Stimulated activated CD8-positive, alpha-beta memory T cell treated with anti-CD3 and anti-CD28 coated beads, Interleukin-15, amount 100 ng/mL, for 4 hours (primary cell): ENCODE results near the gene GRK4.
A peak's percentile ranks its signal among the peaks of the same experiment; 100 is the strongest.
"Not testable (repeated sequence)": the region's sequence is repeated elsewhere in the genome, so short reads cannot be mapped to it uniquely, and the experiment has no call there.

Experiments
- DNase-seq, 2 donors: peaks; one replicate each; pipeline ENCODE4 v3.0.0-alpha.2; 2020; ENCODE audit warnings: low read depth in 2 of 2

The GRK4 gene

GRCh38 chr4:3039706-3040366 is 76.5 kb downstream of the GRK4 start:
- no peak for DNase-seq

GRCh38 chr4:3040452-3041191 is 77.3 kb downstream of the GRK4 start:
- DNase-seq: no peak

DNA sequence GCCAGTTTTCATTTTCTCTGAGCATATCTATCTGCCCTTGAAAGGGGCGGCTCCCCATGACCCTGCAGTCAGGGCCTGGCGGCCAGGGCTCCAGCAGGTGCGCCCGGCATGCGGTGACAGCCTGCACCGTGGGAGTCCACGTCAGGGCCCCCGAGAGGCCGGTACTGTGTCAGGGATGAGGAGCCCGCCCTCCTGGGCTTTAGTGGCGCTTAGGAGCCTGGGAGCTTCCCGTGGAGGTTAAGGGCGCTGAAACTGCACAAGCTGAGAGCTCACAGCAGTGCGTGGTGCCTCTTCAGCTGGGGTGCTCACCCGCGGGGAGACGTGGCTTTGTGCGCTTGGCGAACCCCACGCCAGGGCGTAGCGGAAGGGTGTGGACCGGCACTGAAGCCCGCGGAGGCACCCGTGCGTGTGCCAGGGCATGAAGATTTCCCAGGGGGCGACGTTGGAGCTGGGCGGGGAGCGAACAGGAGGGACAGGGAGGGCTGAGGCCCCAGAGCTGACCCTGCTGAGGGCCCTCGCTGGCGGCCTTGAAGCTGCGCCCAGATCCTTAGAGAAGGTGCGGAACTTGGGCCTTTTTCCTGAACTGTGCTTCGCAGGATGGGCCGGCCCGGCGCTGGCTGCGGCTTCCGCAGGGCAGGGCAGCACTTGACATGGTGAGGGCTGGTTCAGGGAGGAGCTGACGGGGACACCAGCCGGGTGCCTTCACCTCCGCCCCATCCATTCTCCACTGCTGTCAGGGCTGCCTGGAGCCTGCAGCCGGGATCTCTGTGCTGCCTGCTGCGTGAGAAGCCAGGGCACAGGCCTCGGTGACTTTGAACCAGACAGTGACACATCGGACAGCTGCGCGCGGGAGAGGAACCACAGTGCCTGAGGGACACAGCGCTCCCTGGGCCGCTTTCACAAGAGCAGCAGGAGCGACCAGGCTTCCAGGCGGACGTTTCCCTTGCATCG is 78.1 kb downstream of the GRK4 start:
- DNase-seq: no peak

DNA sequence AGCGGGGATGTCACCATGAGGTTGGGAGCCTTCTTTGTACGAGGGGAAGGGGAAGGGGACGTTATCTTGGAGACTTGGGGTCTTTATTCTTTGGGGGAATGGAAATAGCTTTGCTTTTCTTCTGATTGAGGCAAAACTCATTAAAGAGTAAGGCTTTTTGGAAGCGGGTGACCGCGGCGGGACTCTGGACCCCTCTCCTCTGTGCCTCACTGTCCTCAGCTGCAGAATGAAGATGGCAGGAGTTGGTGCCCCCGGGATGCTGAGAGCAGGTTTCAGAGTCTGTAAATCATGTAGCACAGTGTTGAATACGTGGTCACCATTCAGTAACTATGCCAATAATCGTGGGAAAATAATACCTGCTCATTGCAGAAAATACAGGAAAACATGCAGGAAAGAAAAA is 78.9 kb downstream of the GRK4 start:
- DNase-seq: no peak

GRCh38 chr4:3043282-3044020 is 80.1 kb downstream of the GRK4 start:
- no peak for DNase-seq

- peak; percentile 49 to 56 for DNase-seq
Measured at GRCh38 chr4:3044870-3045819, 81.8 kb downstream of the GRK4 start.

DNA sequence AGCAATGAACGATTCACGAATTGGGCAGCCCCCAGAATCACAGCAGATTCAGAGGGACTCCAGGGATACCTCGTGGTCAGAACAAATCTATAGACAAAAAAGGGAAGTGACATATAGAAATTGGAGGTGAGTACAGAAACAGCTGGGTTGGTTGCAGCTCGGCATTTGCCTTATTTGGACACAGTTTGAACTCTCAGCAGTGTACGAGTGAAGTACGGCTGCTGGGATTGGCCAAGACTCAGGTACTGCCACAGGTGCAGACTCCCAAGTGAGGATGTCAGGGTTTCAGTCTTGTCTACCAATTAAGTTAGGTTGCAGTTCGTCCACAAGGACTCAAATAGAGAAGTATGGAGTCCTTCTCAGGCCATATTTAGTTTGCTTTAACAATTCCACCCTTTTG is 82.8 kb downstream of the GRK4 start:
- DNase-seq: no peak

- DNase-seq: no peak
Measured at GRCh38 chr4:3046623-3047022, 83.3 kb downstream of the GRK4 start.

- peak; percentile 51 to 53 for DNase-seq
Measured at GRCh38 chr4:3047464-3048286, 84.3 kb downstream of the GRK4 start.

DNA sequence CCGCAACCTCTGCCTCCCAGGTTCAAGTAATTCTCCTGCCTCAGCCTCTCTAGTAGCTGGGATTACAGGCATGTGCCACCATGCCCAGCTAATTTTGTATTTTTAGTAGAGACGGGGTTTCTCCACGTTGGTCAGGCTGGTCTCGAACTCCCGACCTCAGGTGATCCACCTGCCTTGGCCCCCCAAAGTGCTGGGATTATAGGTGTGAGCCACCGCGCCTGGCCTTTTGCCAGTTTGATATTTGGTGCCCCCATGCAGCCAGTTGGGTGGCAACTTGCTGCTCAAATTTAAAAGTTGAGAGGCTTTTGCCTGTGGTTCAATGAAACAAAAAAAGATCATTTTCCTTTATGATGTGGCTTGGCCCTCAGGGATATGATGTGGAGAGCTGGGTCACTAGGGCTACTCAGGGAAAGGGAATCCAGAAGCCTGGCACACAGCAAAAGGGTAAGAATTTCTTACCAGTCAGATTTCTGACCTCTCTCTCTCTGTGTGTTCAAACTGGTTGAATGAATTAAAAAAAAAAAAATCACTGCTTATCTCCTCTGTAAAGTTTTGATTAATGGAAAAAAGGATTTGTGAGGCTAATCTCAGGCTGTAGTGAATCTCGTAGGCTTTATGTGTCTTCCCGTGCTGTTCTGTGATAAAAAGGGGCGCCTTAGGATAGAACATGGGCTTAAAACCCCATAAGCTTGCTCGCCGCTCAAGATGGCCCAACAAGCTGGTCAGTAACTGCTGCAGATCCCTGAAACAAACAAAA is 87.9 kb downstream of the GRK4 start:
- DNase-seq: not testable (repeated sequence)

DNA sequence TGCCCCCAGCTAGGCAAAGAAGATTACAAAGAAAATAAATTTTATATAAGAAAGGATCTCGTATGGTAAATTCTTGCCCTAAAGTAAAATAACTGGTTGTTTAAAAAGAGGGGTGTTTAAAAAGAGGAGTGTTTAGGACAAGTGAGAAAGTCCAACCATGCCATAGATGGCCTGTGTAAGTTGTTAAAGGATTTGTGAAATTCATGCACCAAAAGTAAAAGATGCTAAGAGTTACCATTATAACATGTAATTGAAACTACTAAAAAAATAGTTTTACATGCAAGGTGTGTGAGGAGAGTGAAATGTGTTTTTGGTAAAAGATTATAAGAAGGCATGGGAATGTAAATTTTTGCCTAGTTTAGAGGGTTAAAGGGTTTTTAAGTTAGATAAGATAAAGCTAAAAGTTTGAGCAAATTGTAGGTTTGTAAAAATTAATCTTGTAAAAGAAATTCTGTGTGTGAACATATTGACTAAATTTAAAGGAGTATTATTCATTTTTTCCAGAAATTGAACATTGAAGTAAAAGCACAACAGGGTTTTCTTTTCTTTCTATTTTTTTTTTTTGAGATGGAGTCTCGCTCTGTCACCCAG is 90.9 kb downstream of the GRK4 start:
- no peak for DNase-seq

GRCh38 chr4:3059943-3060342 is 96.6 kb downstream of the GRK4 start:
- DNase-seq: no peak

GRCh38 chr4:3060946-3061345 is 97.6 kb downstream of the GRK4 start:
- DNase-seq: no peak

GRCh38 chr4:3062471-3062870 is 99.1 kb downstream of the GRK4 start:
- no peak for DNase-seq

- no peak for DNase-seq
Measured at GRCh38 chr4:3065551-3065950, 102.2 kb downstream of the GRK4 start.

- no peak for DNase-seq
Measured at GRCh38 chr4:3066836-3067400, 103.5 kb downstream of the GRK4 start.

- no peak for DNase-seq
Measured at GRCh38 chr4:3067473-3068001, 104.2 kb downstream of the GRK4 start.

DNA sequence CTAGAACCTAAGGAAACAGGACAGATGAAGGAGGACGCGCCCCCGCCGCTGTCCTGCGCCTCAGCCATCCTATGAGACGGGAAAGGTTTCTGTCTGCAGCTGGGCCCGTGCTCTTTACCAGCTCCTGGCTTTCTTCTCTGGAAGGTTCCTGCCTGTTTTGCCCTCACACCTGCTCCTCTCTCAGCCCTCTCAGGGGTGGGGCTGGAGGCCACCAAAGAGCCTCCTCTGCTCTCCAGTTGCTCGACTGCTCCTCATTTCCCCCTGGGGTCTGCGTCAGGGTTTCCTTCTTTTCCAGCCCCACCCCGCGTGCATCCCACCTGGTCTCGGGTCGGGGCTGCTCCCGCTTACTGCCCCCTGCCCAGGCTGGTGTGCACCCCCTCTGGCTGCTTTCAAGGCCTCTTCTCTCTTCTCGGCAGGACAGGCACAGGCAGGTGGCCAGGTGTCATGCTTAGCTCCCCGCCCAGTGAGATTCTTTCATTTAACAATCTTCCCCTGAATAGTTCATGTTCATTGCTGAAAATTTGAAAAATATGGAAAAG is 106.4 kb downstream of the GRK4 start:
- no peak for DNase-seq
